GM12875 (cell line): Measurements from ENCODE around the gene PIM3.

Experiments used
- H3K4me3 ChIP-seq: one replicate; pipeline ENCODE4 v1.5.1; 2011; ENCODE audit warnings: low read depth, low read length, control low read depth
- TF ChIP-seq, protein P1 (sequence below): IDR thresholded peaks from 2 replicates; pipeline ENCODE4 v1.5.1; 2011; ENCODE audit warnings: low read depth, mild to moderate bottlenecking, control low read depth, inconsistent platforms, low read length, moderate library complexity, borderline replicate concordance; ENCODE audit not compliant: insufficient read depth

PIM3 gene

DNA sequence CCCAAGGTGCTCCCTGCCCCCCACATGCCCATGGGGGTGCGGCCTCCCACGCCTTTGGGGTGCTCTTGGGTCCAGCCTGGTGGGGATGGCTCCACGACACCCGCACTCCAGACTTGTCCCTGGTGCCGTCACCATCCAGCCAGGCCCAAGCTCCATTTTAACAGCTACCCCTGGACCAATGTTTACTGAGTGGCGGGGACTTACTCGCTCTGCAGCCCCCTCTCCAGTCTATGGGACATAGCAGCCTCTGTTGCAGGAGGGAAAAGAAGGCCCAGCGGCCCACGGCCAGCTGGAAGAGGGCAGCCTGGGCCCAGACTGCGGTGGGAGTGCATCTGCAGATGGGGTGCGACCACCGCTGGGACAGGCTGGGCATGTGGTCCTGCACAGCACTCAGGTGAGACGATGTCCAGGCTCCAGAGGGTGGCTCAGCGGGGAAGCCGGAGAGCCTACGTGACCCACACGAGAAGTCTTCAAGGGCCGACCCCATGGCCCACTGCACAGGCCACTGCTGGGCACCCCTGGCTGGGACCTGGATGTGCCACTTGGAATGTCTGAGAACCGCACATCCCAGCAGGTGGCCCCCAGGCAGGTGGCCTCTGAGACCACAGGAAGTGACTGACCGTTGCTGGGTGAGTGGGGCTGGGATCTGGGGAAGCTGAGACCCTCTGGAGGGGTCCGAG, 33.9 kb downstream of the PIM3 start:
- TF ChIP-seq, protein P1, sequence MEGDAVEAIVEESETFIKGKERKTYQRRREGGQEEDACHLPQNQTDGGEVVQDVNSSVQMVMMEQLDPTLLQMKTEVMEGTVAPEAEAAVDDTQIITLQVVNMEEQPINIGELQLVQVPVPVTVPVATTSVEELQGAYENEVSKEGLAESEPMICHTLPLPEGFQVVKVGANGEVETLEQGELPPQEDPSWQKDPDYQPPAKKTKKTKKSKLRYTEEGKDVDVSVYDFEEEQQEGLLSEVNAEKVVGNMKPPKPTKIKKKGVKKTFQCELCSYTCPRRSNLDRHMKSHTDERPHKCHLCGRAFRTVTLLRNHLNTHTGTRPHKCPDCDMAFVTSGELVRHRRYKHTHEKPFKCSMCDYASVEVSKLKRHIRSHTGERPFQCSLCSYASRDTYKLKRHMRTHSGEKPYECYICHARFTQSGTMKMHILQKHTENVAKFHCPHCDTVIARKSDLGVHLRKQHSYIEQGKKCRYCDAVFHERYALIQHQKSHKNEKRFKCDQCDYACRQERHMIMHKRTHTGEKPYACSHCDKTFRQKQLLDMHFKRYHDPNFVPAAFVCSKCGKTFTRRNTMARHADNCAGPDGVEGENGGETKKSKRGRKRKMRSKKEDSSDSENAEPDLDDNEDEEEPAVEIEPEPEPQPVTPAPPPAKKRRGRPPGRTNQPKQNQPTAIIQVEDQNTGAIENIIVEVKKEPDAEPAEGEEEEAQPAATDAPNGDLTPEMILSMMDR = no peak
- H3K4me3 ChIP-seq = no peak overlapping the region

DNA sequence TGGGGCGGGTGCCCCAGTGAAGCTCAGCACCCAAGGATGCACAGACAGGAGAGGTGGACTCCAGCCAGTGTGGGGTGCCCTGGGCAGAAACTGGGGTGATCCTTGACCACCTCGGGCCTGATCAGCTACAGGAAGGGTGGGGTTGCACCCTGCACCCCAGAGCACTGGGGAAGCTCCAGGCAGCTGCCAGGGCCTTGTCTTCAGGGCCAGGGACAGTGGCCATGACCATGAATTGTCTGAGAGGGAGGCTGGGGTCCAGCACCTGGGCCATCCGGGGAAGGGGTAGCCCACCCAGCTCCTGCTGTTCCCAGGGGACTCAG, 34.4 kb downstream of the PIM3 start:
- TF ChIP-seq, protein P1 = no peak
- H3K4me3 ChIP-seq = no peak overlapping the region

DNA sequence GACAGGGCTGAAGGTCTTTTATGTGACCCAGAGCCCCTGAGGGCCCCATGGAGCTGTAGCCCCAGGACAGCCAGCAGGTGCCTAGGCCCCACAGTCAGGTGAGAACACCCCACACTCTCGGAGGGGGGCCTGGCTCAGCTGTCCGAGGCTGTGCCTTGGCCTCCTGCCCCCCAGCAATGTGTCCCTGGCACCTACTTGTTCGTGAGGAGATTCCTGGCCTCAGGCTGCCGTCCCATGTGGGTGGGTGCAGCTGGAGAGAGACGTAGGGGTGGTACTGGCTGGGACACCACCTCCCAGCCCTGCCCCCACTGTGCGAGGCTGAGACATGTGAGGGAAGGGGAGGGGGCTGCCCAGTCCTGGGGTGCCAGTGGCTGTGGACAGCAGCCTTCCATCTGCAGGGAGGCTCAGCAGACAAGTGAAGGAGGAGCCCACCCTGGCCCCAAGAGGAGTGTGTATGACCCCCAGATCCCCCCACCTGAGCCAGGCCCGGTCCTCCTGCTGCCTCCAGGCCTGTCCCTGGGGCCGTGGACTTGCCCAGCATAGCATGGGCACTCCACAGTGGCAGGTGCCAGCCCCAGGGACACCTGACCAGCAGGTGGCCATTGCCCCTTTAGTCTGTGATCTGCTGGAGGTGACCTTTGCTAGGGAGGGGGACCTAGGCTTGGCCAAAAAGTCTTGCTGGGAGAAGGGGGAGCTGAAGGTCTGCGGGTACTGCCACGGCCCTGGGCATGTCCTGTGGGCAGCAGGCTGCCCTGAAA, 35.0 kb downstream of the PIM3 start:
- TF ChIP-seq, protein P1 = no peak
- no peak overlapping the region for H3K4me3 ChIP-seq

DNA sequence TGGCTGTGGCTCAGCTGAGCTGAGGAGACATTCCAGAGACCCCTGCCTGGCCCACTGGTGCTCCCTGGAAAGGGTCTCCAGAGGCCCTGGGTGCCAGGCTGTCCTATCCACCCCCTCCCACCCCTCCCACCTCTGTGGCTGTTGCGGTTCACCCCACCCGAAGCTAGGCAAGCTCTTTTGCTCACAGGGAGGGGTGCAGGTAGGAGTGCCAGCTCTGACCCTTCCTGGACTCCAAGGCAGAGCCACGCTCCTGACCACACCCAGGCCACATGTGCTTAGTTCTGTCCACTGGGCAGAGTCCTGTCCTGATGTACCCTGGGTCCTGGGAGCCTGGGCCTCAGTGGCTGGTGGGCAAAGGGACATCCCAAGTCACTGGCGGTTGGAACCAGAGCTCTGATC, 35.5 kb downstream of the PIM3 start:
- no peak overlapping the region for H3K4me3 ChIP-seq
- TF ChIP-seq, protein P1 = no peak

DNA sequence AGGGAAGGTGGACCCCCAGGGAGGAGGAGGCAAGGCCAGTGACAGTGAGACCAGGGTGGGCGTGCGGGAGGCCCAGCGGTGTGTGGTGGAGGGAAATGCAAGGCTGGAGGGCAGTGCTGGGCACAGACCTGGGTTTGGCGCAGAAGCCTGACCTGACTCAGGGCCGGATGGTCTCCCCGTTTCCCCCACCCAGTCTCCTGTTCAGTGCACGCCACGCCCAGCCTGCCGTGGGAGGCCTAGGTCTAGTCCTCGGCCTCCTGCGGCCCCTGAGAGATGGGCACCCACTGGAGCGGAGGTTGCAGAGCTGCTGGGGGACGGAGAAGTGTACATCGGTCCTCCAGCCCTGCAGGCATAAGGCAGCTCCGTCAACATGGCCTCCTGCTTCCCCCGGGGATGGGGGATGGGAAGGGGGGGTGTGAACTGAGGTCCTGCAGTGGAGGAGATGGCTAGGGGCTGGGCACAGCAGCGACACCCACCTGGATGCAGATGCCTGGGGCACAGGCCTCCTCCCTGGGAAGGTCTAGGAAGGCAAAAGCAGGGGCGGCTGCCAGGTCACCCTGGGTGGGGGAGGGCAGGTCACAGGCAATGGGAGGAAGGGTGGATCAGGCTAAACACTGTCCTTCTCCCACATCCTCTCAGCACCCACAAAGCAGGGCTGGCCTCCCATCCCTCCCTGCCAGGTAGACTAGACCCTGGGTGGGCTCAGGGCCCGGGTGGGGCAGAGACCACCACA, 36.1 kb downstream of the PIM3 start:
- no peak overlapping the region for H3K4me3 ChIP-seq
- TF ChIP-seq, protein P1 = no peak

DNA sequence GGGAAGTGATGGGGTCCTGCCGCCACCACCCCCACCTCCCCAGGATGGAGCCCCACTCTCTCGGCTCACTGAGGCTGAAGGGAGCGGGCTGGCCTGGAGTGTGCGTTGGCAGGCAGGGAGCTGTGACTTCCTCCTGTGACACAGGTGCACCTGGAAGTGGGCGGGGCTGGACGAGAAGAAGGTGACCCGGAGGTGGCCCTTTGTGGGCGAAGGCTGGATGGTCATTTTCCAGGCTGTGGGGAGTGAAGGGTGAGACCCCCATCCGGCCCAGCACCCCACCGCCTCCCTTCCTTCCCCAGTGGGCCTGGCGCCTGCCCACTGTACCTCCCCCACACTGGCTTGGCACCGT, 36.7 kb downstream of the PIM3 start:
- H3K4me3 ChIP-seq = no peak overlapping the region
- TF ChIP-seq, protein P1 = no peak
